Measurements from ENCODE around the gene PLAAT2.
"Not testable (repeated sequence)": the region's sequence is repeated elsewhere in the genome, so short reads cannot be mapped to it uniquely, and the experiment has no call there.

- TF ChIP-seq CTCF, POLR2A (IDR thresholded peaks at IDR 0.05): not testable (repeated sequence)
Observed at GRCh38 chr11:63550156-63550700, 13.0 kb downstream of the PLAAT2 start.

Measured in ovary (tissue), 3 donors.